ENCODE results near the gene SCAF8. TPM values are rescaled to one million over a fixed set of nuclear protein-coding genes. Genes with fewer than 3 reads are reported as not detected.

SCAF8 gene
- 52.7 TPM for total RNA-seq

GRCh38 chr6:154733183-154733625 is at the start of gene SCAF8:
Gene SCAF8, plus strand, starts transcription at chr6:154733416. Its CDS starts 485 bp downstream, at chr6:154733901.
- Histone ChIP-seq H3K4me3 (ENCODE audit: low read length in 3 of 3) (peak within 1 kb of the TSS; percentile 66 to 95 (median 87)), H3K9me3 (ENCODE audit: control insufficient read depth in 3 of 3, low read length in 3 of 3) (no peaks in the 10 kb centered on the region), H3K36me3 (ENCODE audit: control insufficient read depth in 3 of 3, insufficient read depth in 3 of 3, low read length in 3 of 3) (no peaks in the 10 kb centered on the region), H3K4me1 (ENCODE audit: control insufficient read depth in 3 of 3, insufficient read depth in 3 of 3, low read length in 3 of 3) (peaks cover 28 to 42% (median 30%) of the 10 kb centered on the region in 3 donors), H3K27ac (ENCODE audit: low read depth, low read length) (peak within 1 kb of the TSS; percentile 99), H3K27me3 (ENCODE audit: control insufficient read depth in 3 of 3, insufficient read depth in 3 of 3, low read length in 3 of 3) (no peaks in the 10 kb centered on the region), H3K9ac (ENCODE audit: low read depth in 1 of 3, low read length in 3 of 3) (peak within 1 kb of the TSS; percentile 91 to 98 (median 97))

- no peak overlapping the region for H3K27ac ChIP-seq (ENCODE audit: low read depth, low read length)
- no peaks in the 10 kb centered on the region for H3K4me1 ChIP-seq (ENCODE audit: control insufficient read depth in 3 of 3, insufficient read depth in 3 of 3, low read length in 3 of 3)
- H3K9me3 ChIP-seq (ENCODE audit: control insufficient read depth in 3 of 3, low read length in 3 of 3), result no peaks in the 10 kb centered on the region
- no peaks in the 10 kb centered on the region for H3K36me3 ChIP-seq (ENCODE audit: control insufficient read depth in 3 of 3, insufficient read depth in 3 of 3, low read length in 3 of 3)
- no peak overlapping the region for H3K9ac ChIP-seq (ENCODE audit: low read depth in 1 of 3, low read length in 3 of 3)
- H3K4me3 ChIP-seq (ENCODE audit: low read length in 3 of 3), result no peak overlapping the region
- no peaks in the 10 kb centered on the region for H3K27me3 ChIP-seq (ENCODE audit: control insufficient read depth in 3 of 3, insufficient read depth in 3 of 3, low read length in 3 of 3)
These were observed 49.3 kb upstream of the SCAF8 start for GRCh38 chr6:154683756-154684523.

GRCh38 chr6:154686162-154686561 is 47.1 kb upstream of the SCAF8 start:
- Histone ChIP-seq H3K9ac (ENCODE audit: low read depth in 1 of 3, low read length in 3 of 3) (no peak overlapping the region), H3K27me3 (ENCODE audit: control insufficient read depth in 3 of 3, insufficient read depth in 3 of 3, low read length in 3 of 3) (no peaks in the 10 kb centered on the region), H3K36me3 (ENCODE audit: control insufficient read depth in 3 of 3, insufficient read depth in 3 of 3, low read length in 3 of 3) (no peaks in the 10 kb centered on the region), H3K9me3 (ENCODE audit: control insufficient read depth in 3 of 3, low read length in 3 of 3) (no peaks in the 10 kb centered on the region), H3K4me1 (ENCODE audit: control insufficient read depth in 3 of 3, insufficient read depth in 3 of 3, low read length in 3 of 3) (no peaks in the 10 kb centered on the region), H3K4me3 (ENCODE audit: low read length in 3 of 3) (no peak overlapping the region), H3K27ac (ENCODE audit: low read depth, low read length) (no peak overlapping the region)

GRCh38 chr6:154689493-154690255 is 43.5 kb upstream of the SCAF8 start:
- H3K4me1 ChIP-seq (ENCODE audit: control insufficient read depth in 3 of 3, insufficient read depth in 3 of 3, low read length in 3 of 3), result no peaks in the 10 kb centered on the region
- H3K9ac ChIP-seq (ENCODE audit: low read depth in 1 of 3, low read length in 3 of 3), result no peak overlapping the region
- no peaks in the 10 kb centered on the region for H3K27me3 ChIP-seq (ENCODE audit: control insufficient read depth in 3 of 3, insufficient read depth in 3 of 3, low read length in 3 of 3)
- H3K27ac ChIP-seq (ENCODE audit: low read depth, low read length), result no peak overlapping the region
- H3K4me3 ChIP-seq (ENCODE audit: low read length in 3 of 3), result no peak overlapping the region
- H3K9me3 ChIP-seq (ENCODE audit: control insufficient read depth in 3 of 3, low read length in 3 of 3), result no peaks in the 10 kb centered on the region
- no peaks in the 10 kb centered on the region for H3K36me3 ChIP-seq (ENCODE audit: control insufficient read depth in 3 of 3, insufficient read depth in 3 of 3, low read length in 3 of 3)

GRCh38 chr6:154690857-154691256 is 42.4 kb upstream of the SCAF8 start:
- Histone ChIP-seq H3K9ac (ENCODE audit: low read depth in 1 of 3, low read length in 3 of 3) (no peak overlapping the region), H3K27me3 (ENCODE audit: control insufficient read depth in 3 of 3, insufficient read depth in 3 of 3, low read length in 3 of 3) (no peaks in the 10 kb centered on the region), H3K36me3 (ENCODE audit: control insufficient read depth in 3 of 3, insufficient read depth in 3 of 3, low read length in 3 of 3) (no peaks in the 10 kb centered on the region), H3K9me3 (ENCODE audit: control insufficient read depth in 3 of 3, low read length in 3 of 3) (no peaks in the 10 kb centered on the region), H3K4me3 (ENCODE audit: low read length in 3 of 3) (no peak overlapping the region), H3K4me1 (ENCODE audit: control insufficient read depth in 3 of 3, insufficient read depth in 3 of 3, low read length in 3 of 3) (no peaks in the 10 kb centered on the region), H3K27ac (ENCODE audit: low read depth, low read length) (no peak overlapping the region)

- Histone ChIP-seq H3K9me3 (ENCODE audit: control insufficient read depth in 3 of 3, low read length in 3 of 3) (no peaks in the 10 kb centered on the region), H3K36me3 (ENCODE audit: control insufficient read depth in 3 of 3, insufficient read depth in 3 of 3, low read length in 3 of 3) (no peaks in the 10 kb centered on the region), H3K4me1 (ENCODE audit: control insufficient read depth in 3 of 3, insufficient read depth in 3 of 3, low read length in 3 of 3) (no peaks in the 10 kb centered on the region), H3K27me3 (ENCODE audit: control insufficient read depth in 3 of 3, insufficient read depth in 3 of 3, low read length in 3 of 3) (no peaks in the 10 kb centered on the region), H3K4me3 (ENCODE audit: low read length in 3 of 3) (no peak overlapping the region), H3K27ac (ENCODE audit: low read depth, low read length) (no peak overlapping the region), H3K9ac (ENCODE audit: low read depth in 1 of 3, low read length in 3 of 3) (no peak overlapping the region)
These were observed 36.6 kb upstream of the SCAF8 start for GRCh38 chr6:154696661-154697060.

GRCh38 chr6:154703124-154703523 is 30.1 kb upstream of the SCAF8 start:
- no peak overlapping the region for H3K9ac ChIP-seq (ENCODE audit: low read depth in 1 of 3, low read length in 3 of 3)
- H3K9me3 ChIP-seq (ENCODE audit: control insufficient read depth in 3 of 3, low read length in 3 of 3), result no peaks in the 10 kb centered on the region
- no peaks in the 10 kb centered on the region for H3K27me3 ChIP-seq (ENCODE audit: control insufficient read depth in 3 of 3, insufficient read depth in 3 of 3, low read length in 3 of 3)
- no peak overlapping the region for H3K4me3 ChIP-seq (ENCODE audit: low read length in 3 of 3)
- H3K4me1 ChIP-seq (ENCODE audit: control insufficient read depth in 3 of 3, insufficient read depth in 3 of 3, low read length in 3 of 3), result no peaks in the 10 kb centered on the region
- H3K36me3 ChIP-seq (ENCODE audit: control insufficient read depth in 3 of 3, insufficient read depth in 3 of 3, low read length in 3 of 3), result no peaks in the 10 kb centered on the region
- no peak overlapping the region for H3K27ac ChIP-seq (ENCODE audit: low read depth, low read length)

GRCh38 chr6:154705471-154706113 is 27.6 kb upstream of the SCAF8 start:
- H3K27me3 ChIP-seq (ENCODE audit: control insufficient read depth in 3 of 3, insufficient read depth in 3 of 3, low read length in 3 of 3), result no peaks in the 10 kb centered on the region
- H3K9me3 ChIP-seq (ENCODE audit: control insufficient read depth in 3 of 3, low read length in 3 of 3), result no peaks in the 10 kb centered on the region
- H3K4me3 ChIP-seq (ENCODE audit: low read length in 3 of 3), result no peak overlapping the region
- no peak overlapping the region for H3K9ac ChIP-seq (ENCODE audit: low read depth in 1 of 3, low read length in 3 of 3)
- no peak overlapping the region for H3K27ac ChIP-seq (ENCODE audit: low read depth, low read length)
- no peaks in the 10 kb centered on the region for H3K36me3 ChIP-seq (ENCODE audit: control insufficient read depth in 3 of 3, insufficient read depth in 3 of 3, low read length in 3 of 3)
- H3K4me1 ChIP-seq (ENCODE audit: control insufficient read depth in 3 of 3, insufficient read depth in 3 of 3, low read length in 3 of 3), result no peaks in the 10 kb centered on the region

GRCh38 chr6:154706389-154706788 is 26.8 kb upstream of the SCAF8 start:
- Histone ChIP-seq H3K9me3 (ENCODE audit: control insufficient read depth in 3 of 3, low read length in 3 of 3) (no peaks in the 10 kb centered on the region), H3K9ac (ENCODE audit: low read depth in 1 of 3, low read length in 3 of 3) (no peak overlapping the region), H3K36me3 (ENCODE audit: control insufficient read depth in 3 of 3, insufficient read depth in 3 of 3, low read length in 3 of 3) (no peaks in the 10 kb centered on the region), H3K4me3 (ENCODE audit: low read length in 3 of 3) (no peak overlapping the region), H3K4me1 (ENCODE audit: control insufficient read depth in 3 of 3, insufficient read depth in 3 of 3, low read length in 3 of 3) (no peaks in the 10 kb centered on the region), H3K27me3 (ENCODE audit: control insufficient read depth in 3 of 3, insufficient read depth in 3 of 3, low read length in 3 of 3) (no peaks in the 10 kb centered on the region), H3K27ac (ENCODE audit: low read depth, low read length) (no peak overlapping the region)

GRCh38 chr6:154709621-154710020 is 23.6 kb upstream of the SCAF8 start:
- no peak overlapping the region for H3K9ac ChIP-seq (ENCODE audit: low read depth in 1 of 3, low read length in 3 of 3)
- no peaks in the 10 kb centered on the region for H3K4me1 ChIP-seq (ENCODE audit: control insufficient read depth in 3 of 3, insufficient read depth in 3 of 3, low read length in 3 of 3)
- H3K4me3 ChIP-seq (ENCODE audit: low read length in 3 of 3), result no peak overlapping the region
- no peaks in the 10 kb centered on the region for H3K27me3 ChIP-seq (ENCODE audit: control insufficient read depth in 3 of 3, insufficient read depth in 3 of 3, low read length in 3 of 3)
- no peaks in the 10 kb centered on the region for H3K36me3 ChIP-seq (ENCODE audit: control insufficient read depth in 3 of 3, insufficient read depth in 3 of 3, low read length in 3 of 3)
- no peaks in the 10 kb centered on the region for H3K9me3 ChIP-seq (ENCODE audit: control insufficient read depth in 3 of 3, low read length in 3 of 3)
- no peak overlapping the region for H3K27ac ChIP-seq (ENCODE audit: low read depth, low read length)
